Karpas-422 (cell line): ENCODE data around the gene C8G. TPM values are rescaled to one million over a fixed set of nuclear protein-coding genes. Genes with fewer than 3 reads are reported as not detected.

ENCODE experiments used
- DNase-seq: peaks from one replicate; pipeline ENCODE4 v3.0.0-alpha.2; 2015
- H2AFZ ChIP-seq: fragments of 200-600 bp; sonication (generic); 2 replicates; pipeline ENCODE4 v1.6.1; 2014; ENCODE audit warnings: antibody characterized with exemption, low read length, mixed read lengths
- H3K27ac ChIP-seq: fragments of 200-600 bp; sonication (generic); 2 replicates; pipeline ENCODE4 v1.5.1; 2014; ENCODE audit warnings: mild to moderate bottlenecking, low read length, moderate library complexity
- H3K27me3 ChIP-seq: fragments of 200-600 bp; sonication (generic); 2 replicates; pipeline ENCODE4 v1.6.1; 2014; ENCODE audit warnings: low read length, mixed read lengths
- H3K36me3 ChIP-seq: fragments of 200-600 bp; sonication (generic); 2 replicates; pipeline ENCODE4 v1.6.1; 2014; ENCODE audit warnings: low read length, mixed read lengths; ENCODE audit not compliant: insufficient read depth
- H3K4me1 ChIP-seq: fragments of 200-600 bp; sonication (generic); 2 replicates; pipeline ENCODE4 v1.6.1; 2014; ENCODE audit warnings: mild to moderate bottlenecking, low read length, mixed read lengths
- H3K4me2 ChIP-seq: fragments of 200-600 bp; sonication (generic); 2 replicates; pipeline ENCODE4 v1.6.1; 2014; ENCODE audit warnings: low read length, low read depth, mild to moderate bottlenecking; ENCODE audit not compliant: poor library complexity, severe bottlenecking
- H3K4me3 ChIP-seq: fragments of 200-600 bp; sonication (generic); 2 replicates; pipeline ENCODE4 v1.5.1; 2014; ENCODE audit warnings: mild to moderate bottlenecking, antibody characterized with exemption, low read length, mixed read lengths
- H3K79me2 ChIP-seq: fragments of 200-600 bp; sonication (generic); 2 replicates; pipeline ENCODE4 v1.6.1; 2014; ENCODE audit warnings: mild to moderate bottlenecking, low read length, mixed read lengths
- H3K9ac ChIP-seq: fragments of 200-600 bp; sonication (generic); 2 replicates; pipeline ENCODE4 v1.6.0; 2014; ENCODE audit warnings: low read length
- H3K9me2 ChIP-seq: fragments of 200-600 bp; sonication (generic), shearing (Covaris generic); replicated peaks from 2 replicates; pipeline ENCODE4 v1.6.0; 2014; ENCODE audit warnings: mild to moderate bottlenecking, low read length, moderate library complexity; ENCODE audit not compliant: insufficient read depth
- H3K9me3 ChIP-seq: fragments of 300-700, 200-600 bp; sonication (generic); 2 replicates; pipeline ENCODE4 v1.6.1; 2014; ENCODE audit warnings: low read length, mixed read lengths
- H4K20me1 ChIP-seq: fragments of 200-600 bp; sonication (generic); 2 replicates; pipeline ENCODE4 v1.6.1; 2014; ENCODE audit warnings: mild to moderate bottlenecking, antibody characterized with exemption, low read length, low read depth; ENCODE audit not compliant: insufficient read depth
- total RNA-seq: library from RNA; depleted of rRNA; stranded (reverse); fragments of >200 nt; shearing (Covaris generic); gene quantifications from 2 replicates; pipeline ENCODE4 v1.2.3, GENCODE V29; 2014; ENCODE audit warnings: low replicate concordance

The C8G gene
- total RNA-seq, 1 experiment from 2014 or later, result not detected

- no peak within 1 kb of the TSS for H3K27ac ChIP-seq
- H3K9me3 ChIP-seq, result no peaks in the 10 kb centered on the region
Measured at GRCh38 chr9:136951541-136952320, 6.7 kb downstream of the C8G start, which contains the start of gene LCN12. Gene LCN12, plus strand, starts transcription at chr9:136952273. Its CDS starts 55 bp downstream, at chr9:136952328.

GRCh38 chr9:136952321-136952850 lies 7.3 kb downstream of the C8G start:
- no peaks in the 10 kb centered on the region for H3K36me3 ChIP-seq
- no peaks in the 10 kb centered on the region for H3K27me3 ChIP-seq
- no peaks in the 10 kb centered on the region for H3K9me2 ChIP-seq
- H3K9me3 ChIP-seq, result no peaks in the 10 kb centered on the region
- H4K20me1 ChIP-seq, result no peaks in the 10 kb centered on the region
- DNase-seq, result no peak
- no peak overlapping the region for H3K9ac ChIP-seq
- no peak overlapping the region for H3K27ac ChIP-seq
- H2AFZ ChIP-seq, result no peak overlapping the region
- peaks cover 17% of the 10 kb centered on the region for H3K4me1 ChIP-seq
- no peak overlapping the region for H3K4me3 ChIP-seq
- no peak overlapping the region for H3K4me2 ChIP-seq
- H3K79me2 ChIP-seq, result no peaks in the 10 kb centered on the region

More at GRCh38 chr9:136951541-136952320, 6.7 kb downstream of the C8G start, which contains the start of gene LCN12:
- Histone ChIP-seq H3K4me1 (peaks cover 17% of the 10 kb centered on the region), H4K20me1 (no peaks in the 10 kb centered on the region), H3K9ac (no peak within 1 kb of the TSS), H2AFZ (no peak within 1 kb of the TSS), H3K36me3 (no peaks in the 10 kb centered on the region), H3K4me3 (no peak within 1 kb of the TSS), H3K27me3 (no peaks in the 10 kb centered on the region), H3K9me2 (no peaks in the 10 kb centered on the region), H3K4me2 (no peak within 1 kb of the TSS), H3K79me2 (no peaks in the 10 kb centered on the region)
- DNase-seq, result no peak

- H3K27ac ChIP-seq, result no peak overlapping the region
- no peaks in the 10 kb centered on the region for H3K36me3 ChIP-seq
- no peak overlapping the region for H2AFZ ChIP-seq
- no peaks in the 10 kb centered on the region for H3K79me2 ChIP-seq
- H3K4me3 ChIP-seq, result no peak overlapping the region
- no peak overlapping the region for H3K9ac ChIP-seq
- H3K27me3 ChIP-seq, result no peaks in the 10 kb centered on the region
- no peak for DNase-seq
- no peaks in the 10 kb centered on the region for H3K9me2 ChIP-seq
- no peaks in the 10 kb centered on the region for H3K9me3 ChIP-seq
- no peaks in the 10 kb centered on the region for H4K20me1 ChIP-seq
- H3K4me2 ChIP-seq, result no peak overlapping the region
- H3K4me1 ChIP-seq, result peaks cover 14% of the 10 kb centered on the region
Measured at GRCh38 chr9:136952876-136953770, 8.1 kb downstream of the C8G start.

- H3K9me3 ChIP-seq, result no peaks in the 10 kb centered on the region
- H3K9ac ChIP-seq, result no peak overlapping the region
- DNase-seq, result no peak
- no peaks in the 10 kb centered on the region for H4K20me1 ChIP-seq
- H3K79me2 ChIP-seq, result no peaks in the 10 kb centered on the region
- no peak overlapping the region for H2AFZ ChIP-seq
- no peaks in the 10 kb centered on the region for H3K9me2 ChIP-seq
- peaks cover 12% of the 10 kb centered on the region for H3K4me1 ChIP-seq
- H3K36me3 ChIP-seq, result no peaks in the 10 kb centered on the region
- H3K27me3 ChIP-seq, result no peaks in the 10 kb centered on the region
- no peak overlapping the region for H3K4me2 ChIP-seq
- H3K4me3 ChIP-seq, result no peak overlapping the region
- no peak overlapping the region for H3K27ac ChIP-seq
Measured at GRCh38 chr9:136953771-136954269, 8.8 kb downstream of the C8G start.

- no peak for DNase-seq
- H3K27ac ChIP-seq, result no peak overlapping the region
- H3K9ac ChIP-seq, result no peak overlapping the region
- H4K20me1 ChIP-seq, result no peaks in the 10 kb centered on the region
- H3K79me2 ChIP-seq, result no peaks in the 10 kb centered on the region
- no peaks in the 10 kb centered on the region for H3K27me3 ChIP-seq
- peaks cover 8% of the 10 kb centered on the region for H3K4me1 ChIP-seq
- no peak overlapping the region for H3K4me3 ChIP-seq
- H2AFZ ChIP-seq, result no peak overlapping the region
- H3K9me2 ChIP-seq, result no peaks in the 10 kb centered on the region
- H3K36me3 ChIP-seq, result no peaks in the 10 kb centered on the region
- H3K9me3 ChIP-seq, result no peaks in the 10 kb centered on the region
- no peak overlapping the region for H3K4me2 ChIP-seq
Measured at GRCh38 chr9:136954270-136955083, 9.4 kb downstream of the C8G start.

GRCh38 chr9:136955202-136955942 lies 10.3 kb downstream of the C8G start:
- Histone ChIP-seq H3K4me3 (no peak overlapping the region), H3K9ac (no peak overlapping the region), H3K9me3 (no peaks in the 10 kb centered on the region), H3K4me1 (peaks cover 3% of the 10 kb centered on the region), H3K79me2 (no peaks in the 10 kb centered on the region), H4K20me1 (no peaks in the 10 kb centered on the region), H2AFZ (no peak overlapping the region), H3K9me2 (no peaks in the 10 kb centered on the region), H3K36me3 (no peaks in the 10 kb centered on the region), H3K4me2 (no peak overlapping the region), H3K27ac (no peak overlapping the region), H3K27me3 (no peaks in the 10 kb centered on the region)
- DNase-seq, result no peak

- Histone ChIP-seq H3K27me3 (no peaks in the 10 kb centered on the region), H3K79me2 (no peaks in the 10 kb centered on the region), H3K27ac (no peak overlapping the region), H3K9ac (no peak overlapping the region), H3K9me2 (no peaks in the 10 kb centered on the region), H2AFZ (no peak overlapping the region), H3K9me3 (no peaks in the 10 kb centered on the region), H3K4me1 (no peaks in the 10 kb centered on the region), H3K4me3 (no peak overlapping the region), H3K36me3 (no peaks in the 10 kb centered on the region), H3K4me2 (no peak overlapping the region), H4K20me1 (0 out of 2 replicates have a peak, but pooled peaks cover 2% of the 10 kb centered on the region)
- DNase-seq, result no peak
Measured at GRCh38 chr9:136955943-136956335, 10.9 kb downstream of the C8G start.
